ENCODE data around the gene POLR2L. TPM values are rescaled to one million over a fixed set of nuclear protein-coding genes. Genes with fewer than 3 reads are reported as not detected.
A peak's percentile ranks its signal among the peaks of the same experiment; 100 is the strongest.

Gene POLR2L
- total RNA-seq, 1 donor from 2014 or later = 213 TPM

DNA sequence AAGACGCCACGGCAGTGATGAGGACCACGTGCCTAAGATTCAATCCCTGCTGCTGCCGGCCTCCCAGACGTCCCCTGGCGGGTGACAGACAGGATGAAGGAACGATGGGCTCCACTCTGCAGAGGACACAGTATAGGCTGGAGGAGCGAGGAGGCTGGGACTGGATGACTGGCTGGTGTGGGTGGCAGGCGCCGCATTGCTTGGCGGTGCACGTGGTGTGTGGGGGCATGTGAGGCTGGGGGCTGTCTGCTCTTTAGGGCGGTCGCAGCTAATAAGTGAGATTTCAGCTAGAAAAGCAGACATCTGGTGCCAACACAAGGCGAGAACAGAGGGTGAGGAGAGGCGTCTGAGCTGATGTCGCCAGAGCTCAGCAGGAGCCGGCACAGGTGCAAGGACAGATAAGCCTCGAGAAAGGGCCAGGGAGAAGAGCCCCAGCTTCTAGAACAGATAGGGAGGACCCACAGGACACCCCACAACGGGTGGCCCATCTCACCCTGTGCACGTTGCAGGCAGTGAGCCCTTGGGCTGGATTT is 33.5 kb upstream of the POLR2L start:
- H3K4me3 ChIP-seq (ENCODE audit: low read depth, low read length) = no peak overlapping the region
- no peak for DNase-seq (ENCODE audit: low read depth)

DNA sequence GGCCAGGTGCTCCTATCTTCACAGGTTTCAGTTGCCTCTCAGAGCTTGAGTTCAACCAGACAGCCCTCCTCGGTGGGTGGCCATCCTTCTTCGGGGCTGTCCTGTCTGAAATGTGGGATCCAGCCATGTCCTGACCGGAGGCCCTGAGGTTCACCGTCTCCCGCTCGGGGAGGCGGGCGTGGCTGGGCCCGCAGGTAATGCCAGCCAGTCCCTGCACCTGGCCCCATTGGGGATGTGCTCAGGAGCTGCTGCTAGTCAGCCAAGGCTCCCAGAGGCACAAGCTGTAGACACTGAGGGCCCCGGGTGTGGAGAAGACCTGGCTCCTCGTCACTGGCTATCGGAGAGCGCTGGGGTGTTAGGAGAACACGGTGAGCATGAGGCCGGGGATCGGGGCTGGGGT is 32.9 kb upstream of the POLR2L start:
- TF ChIP-seq, protein P1, sequence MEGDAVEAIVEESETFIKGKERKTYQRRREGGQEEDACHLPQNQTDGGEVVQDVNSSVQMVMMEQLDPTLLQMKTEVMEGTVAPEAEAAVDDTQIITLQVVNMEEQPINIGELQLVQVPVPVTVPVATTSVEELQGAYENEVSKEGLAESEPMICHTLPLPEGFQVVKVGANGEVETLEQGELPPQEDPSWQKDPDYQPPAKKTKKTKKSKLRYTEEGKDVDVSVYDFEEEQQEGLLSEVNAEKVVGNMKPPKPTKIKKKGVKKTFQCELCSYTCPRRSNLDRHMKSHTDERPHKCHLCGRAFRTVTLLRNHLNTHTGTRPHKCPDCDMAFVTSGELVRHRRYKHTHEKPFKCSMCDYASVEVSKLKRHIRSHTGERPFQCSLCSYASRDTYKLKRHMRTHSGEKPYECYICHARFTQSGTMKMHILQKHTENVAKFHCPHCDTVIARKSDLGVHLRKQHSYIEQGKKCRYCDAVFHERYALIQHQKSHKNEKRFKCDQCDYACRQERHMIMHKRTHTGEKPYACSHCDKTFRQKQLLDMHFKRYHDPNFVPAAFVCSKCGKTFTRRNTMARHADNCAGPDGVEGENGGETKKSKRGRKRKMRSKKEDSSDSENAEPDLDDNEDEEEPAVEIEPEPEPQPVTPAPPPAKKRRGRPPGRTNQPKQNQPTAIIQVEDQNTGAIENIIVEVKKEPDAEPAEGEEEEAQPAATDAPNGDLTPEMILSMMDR (conservative IDR thresholded peaks at IDR 0.05; ENCODE audit: low read depth, low read length) = no peak
- H3K4me3 ChIP-seq (ENCODE audit: low read depth, low read length) = no peak overlapping the region
- no peak for DNase-seq (ENCODE audit: low read depth)

More for the DNA sequence above, 33.5 kb upstream of the POLR2L start:
- TF ChIP-seq, protein P1 (conservative IDR thresholded peaks at IDR 0.05; ENCODE audit: low read depth, low read length) = no peak

DNA sequence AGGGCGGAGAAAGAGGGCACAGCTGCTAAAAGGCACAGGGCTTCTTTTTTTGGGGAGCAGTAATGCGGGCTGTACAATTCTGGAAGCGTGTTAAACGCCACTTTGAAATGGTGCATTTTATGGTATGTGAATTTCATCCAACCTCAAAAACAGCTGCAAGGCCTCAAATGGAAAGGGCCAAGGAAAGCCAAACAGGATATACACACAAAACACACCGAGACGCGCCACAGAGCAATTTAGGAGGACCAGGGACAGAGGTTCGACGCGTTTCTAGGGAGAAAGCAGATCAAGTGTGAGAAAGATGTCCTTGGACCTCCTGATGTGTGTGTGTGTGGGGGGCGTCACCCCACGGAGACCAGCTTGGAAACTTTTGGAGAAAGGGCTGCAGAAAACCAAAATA is 31.4 kb upstream of the POLR2L start:
- TF ChIP-seq, protein P1 (conservative IDR thresholded peaks at IDR 0.05; ENCODE audit: low read depth, low read length) = no peak
- DNase-seq (ENCODE audit: low read depth) = no peak
- H3K4me3 ChIP-seq (ENCODE audit: low read depth, low read length) = no peak overlapping the region

DNA sequence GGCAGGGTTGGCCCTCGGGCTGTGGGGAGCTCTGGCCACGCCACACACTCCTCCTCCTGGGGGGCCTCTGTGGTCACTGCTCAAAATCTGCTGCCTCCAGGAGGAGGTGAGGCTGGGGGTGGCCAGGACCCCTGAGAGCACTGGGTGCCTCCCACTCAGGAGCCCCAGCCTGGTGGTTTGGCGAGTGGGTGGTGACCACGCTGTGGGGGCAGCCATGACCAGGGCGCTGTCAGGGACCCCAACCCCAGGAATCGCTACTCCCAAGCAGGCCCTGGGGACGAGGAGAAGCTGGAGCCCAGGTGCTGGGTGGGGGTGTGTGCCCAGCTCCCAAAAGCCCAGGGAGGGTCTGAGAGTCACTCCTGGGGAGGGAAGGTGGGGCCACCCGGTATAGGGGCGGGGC is 30.5 kb upstream of the POLR2L start:
- H3K4me3 ChIP-seq (ENCODE audit: low read depth, low read length) = no peak overlapping the region
- TF ChIP-seq, protein P1 (conservative IDR thresholded peaks at IDR 0.05; ENCODE audit: low read depth, low read length) = no peak
- no peak for DNase-seq (ENCODE audit: low read depth)

DNA sequence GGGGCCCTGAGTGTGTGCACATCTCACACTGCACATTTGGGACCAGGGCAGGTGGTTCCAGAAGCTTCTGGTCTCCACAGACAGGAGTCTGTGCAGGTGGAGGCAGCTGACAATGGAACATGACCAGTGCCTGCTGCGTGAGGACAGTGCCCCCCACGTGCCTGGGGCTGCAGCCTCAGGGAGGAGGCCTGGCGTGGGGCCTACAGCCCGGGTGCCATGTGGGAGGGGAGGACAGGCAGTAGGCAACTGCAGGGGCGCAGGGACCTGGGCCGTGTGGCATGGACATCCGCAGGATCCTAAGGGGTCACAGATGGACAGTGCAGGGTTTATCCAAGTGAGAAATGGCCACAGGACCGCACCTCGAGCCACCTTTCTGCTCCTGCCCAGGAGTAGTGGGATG is 29.1 kb upstream of the POLR2L start:
- no peak for DNase-seq (ENCODE audit: low read depth)
- TF ChIP-seq, protein P1 (conservative IDR thresholded peaks at IDR 0.05; ENCODE audit: low read depth, low read length) = no peak
- no peak overlapping the region for H3K4me3 ChIP-seq (ENCODE audit: low read depth, low read length)

DNA sequence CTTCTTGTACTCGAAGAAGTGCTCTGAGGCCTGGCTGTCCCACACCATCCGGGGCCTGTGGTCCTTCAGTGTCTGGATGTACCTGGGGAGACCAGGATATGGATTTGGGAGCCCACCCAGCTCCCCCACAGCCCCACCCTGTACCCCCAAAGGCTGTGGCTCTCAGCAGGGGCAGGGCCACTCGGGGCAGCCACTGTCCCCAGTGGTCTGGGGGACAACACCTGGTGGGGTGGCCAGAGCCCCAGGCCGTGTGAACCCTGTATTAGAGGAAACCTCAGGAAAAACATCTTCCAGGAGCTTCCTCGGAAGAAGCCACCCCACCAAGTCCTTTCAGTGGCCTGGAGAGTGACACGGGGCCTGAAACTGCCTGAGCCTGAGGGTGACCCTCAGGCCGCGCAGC is 28.1 kb upstream of the POLR2L start:
- TF ChIP-seq, protein P1 (conservative IDR thresholded peaks at IDR 0.05; ENCODE audit: low read depth, low read length) = no peak
- no peak overlapping the region for H3K4me3 ChIP-seq (ENCODE audit: low read depth, low read length)
- DNase-seq (ENCODE audit: low read depth) = no peak

DNA sequence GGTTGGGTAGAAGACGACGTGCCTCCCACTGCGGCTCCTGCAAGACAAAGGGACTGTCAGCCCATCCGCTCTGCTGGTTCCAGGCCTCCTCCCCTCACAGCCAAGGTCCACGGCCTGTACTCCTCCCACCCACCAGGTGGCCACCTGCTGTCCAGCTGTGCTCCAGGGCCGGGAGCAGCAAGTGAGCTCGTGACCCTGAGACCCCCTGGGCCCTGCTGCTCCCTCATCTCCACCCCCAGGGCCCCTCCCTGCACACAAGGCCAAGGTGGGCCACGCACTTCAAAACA is 27.7 kb upstream of the POLR2L start:
- TF ChIP-seq, protein P1 (conservative IDR thresholded peaks at IDR 0.05; ENCODE audit: low read depth, low read length) = peak; percentile 38
- no peak overlapping the region for H3K4me3 ChIP-seq (ENCODE audit: low read depth, low read length)
- no peak for DNase-seq (ENCODE audit: low read depth)

Measured in epithelial cell of proximal tubule (primary cell).